DMS153 treated with DMSO at 0.1 percent for 48 hours (cell line): Measurements from ENCODE around the gene NDN.
"Not testable (repeated sequence)": the region's sequence is repeated elsewhere in the genome, so short reads cannot be mapped to it uniquely, and the experiment has no call there.

Experiments
- DNase-seq: peaks from one replicate; lab custom pipeline; 2025; ENCODE audit not compliant: unreplicated experiment; lab: John Stamatoyannopoulos, UW

Gene NDN

GRCh38 chr15:23687143-23687470 lies at the start of gene NDN:
NDN (minus strand) TSS chr15:23687305; CDS start chr15:23687217, 88 bp downstream.
- no peak for DNase-seq

DNA sequence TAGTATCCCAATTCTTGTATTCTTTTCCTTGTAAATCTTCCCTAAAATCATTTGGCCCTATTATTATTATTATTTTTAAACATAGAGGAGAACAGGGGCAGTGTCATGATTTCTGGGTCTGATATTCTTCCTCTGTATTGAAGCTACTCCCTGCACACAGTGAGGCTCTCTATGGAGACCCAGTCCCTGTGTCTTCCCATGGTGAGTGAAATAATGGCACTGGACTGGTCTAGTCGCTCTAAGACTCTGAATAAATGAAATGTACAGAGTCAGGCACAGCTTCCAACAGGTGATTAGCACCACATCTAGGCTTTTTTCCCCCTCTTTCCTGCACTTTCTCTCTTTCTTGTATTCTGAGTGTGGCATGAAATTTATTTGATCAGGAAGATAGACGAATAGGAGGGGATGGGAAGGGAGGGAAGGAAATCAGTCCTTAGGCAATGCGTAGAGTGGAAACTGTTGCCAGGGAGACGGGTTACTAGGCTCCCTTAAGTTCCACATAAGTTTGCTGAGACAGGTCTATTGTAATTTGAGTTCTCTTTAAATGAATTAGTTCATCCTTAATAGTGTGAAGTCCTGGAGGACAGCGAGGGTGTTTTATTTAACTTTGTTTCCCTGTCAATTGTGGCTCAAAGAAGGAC lies 49.0 kb upstream of the NDN start:
- DNase-seq = no peak

DNA sequence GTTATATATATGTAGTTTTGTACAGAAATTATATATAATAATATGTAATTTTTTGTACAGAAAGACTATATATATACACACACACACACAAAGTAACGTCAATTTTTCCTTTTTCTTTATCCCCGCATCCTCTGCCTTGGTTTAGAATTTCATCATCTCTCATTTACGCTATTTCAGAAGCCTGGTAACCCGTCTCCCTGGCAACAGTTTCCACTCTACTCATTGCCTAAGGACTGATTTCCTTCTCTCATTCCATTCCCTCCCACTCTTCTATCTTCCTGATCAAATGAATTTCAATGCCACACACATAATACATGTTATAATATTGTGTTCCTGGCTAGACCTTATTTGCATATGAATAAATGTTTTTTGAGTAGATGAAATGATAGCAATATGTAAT lies 47.8 kb upstream of the NDN start:
- DNase-seq = no peak

GRCh38 chr15:23713874-23714656 lies 27.0 kb upstream of the NDN start:
- DNase-seq = not testable (repeated sequence)

DNA sequence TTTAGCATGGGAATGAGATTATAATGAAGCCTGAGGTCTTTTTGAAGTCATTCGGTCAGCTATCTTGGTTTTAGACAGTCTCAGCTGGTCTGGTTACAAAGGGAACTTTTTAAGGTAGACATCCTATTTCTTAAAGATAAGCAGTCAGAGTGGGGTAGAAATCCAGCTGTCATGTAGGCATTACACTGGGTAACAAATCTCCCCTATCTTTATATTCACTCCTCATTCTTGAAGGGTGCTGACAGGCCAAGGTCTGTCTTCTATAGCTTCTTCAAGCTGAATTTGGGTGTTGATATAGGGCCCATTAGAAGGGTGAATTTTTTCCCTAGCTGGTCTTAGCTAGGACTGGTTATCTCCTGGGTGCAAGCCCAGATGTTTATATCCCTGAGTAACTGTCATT lies 21.2 kb upstream of the NDN start:
- DNase-seq = no peak

DNA sequence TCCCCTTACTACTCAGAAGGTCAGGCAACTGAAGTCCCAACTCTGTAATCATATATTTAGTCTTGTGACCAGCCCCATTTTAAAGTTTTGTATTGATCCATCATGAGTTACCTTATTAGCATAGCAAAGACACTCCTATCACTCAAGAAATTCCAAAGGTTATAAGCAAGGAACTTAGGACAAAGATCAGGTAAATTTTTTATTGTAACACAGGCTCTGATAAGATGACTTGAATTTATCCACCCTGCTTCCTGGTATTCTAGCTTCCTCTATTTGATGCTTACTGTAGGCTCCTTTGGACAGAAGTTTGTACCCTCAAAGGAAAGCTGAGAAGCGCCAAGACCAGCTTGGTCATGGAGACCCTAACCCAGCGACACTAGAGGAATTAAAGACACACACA lies 8.2 kb upstream of the NDN start:
- no peak for DNase-seq

- no peak for DNase-seq
Measured at GRCh38 chr15:23694592-23694991, 7.5 kb upstream of the NDN start.

GRCh38 chr15:23690450-23690852 lies 3.3 kb upstream of the NDN start:
- DNase-seq = no peak

DNA sequence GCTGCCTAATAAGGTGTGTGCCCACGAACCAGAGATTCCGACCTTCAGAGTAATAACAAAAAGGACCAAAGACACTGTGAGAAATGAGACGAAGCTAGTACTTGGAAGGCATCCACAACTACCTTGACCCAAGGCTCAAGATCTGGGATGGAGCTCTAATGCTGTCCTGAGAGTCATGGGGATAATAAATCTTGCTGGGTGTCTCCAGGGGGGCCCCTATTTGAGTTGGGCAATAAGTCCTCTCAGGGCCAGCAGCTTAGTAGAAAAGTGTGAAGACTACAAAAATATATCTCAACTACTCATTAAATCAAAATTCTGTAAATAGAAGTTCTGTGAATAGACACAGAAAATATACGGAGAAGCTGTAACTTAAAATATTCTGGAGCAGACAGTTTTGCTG lies 2.9 kb upstream of the NDN start:
- DNase-seq = no peak

- no peak for DNase-seq
Measured at GRCh38 chr15:23686466-23687142, 501 bp downstream of the NDN start.

DNA sequence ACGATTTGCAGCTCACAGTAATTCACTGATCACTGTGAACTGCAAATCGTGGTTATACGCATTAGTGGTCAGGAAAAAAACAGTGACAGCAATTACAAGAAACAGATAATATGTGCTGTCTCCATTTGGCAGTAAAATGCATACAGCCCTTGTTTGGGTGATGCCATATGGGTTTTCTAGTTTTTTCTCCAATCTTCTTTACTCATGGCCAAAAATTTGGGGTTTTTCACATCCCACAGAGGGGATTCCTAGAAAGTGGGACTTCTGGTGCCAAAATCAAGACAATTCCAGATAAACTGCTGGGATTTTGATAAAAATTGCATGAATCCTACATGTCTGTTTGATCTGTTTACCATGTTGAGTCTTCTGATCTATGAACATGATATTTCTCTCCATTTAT lies 15.6 kb downstream of the NDN start:
- DNase-seq = no peak

DNA sequence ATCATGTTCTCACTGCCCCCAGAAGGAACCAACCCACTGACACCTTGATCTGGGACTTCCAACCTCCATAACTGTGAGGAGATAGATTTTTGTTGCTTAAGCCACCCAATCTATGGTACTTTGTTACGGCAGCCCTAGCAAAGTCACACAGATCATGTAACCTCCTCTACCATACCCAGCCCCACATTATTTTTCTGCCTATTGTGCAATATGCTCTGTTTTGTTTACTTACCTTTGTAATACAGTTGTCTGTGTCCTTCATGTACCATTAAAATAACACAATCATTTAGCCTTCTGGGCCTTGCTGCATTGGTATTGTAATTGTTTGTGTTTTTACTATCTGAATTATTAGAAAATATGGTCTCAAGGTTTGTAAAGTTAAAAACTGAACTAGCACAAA lies 16.1 kb downstream of the NDN start:
- no peak for DNase-seq

- no peak for DNase-seq
Measured at GRCh38 chr15:23663232-23663631, 23.9 kb downstream of the NDN start.

DNA sequence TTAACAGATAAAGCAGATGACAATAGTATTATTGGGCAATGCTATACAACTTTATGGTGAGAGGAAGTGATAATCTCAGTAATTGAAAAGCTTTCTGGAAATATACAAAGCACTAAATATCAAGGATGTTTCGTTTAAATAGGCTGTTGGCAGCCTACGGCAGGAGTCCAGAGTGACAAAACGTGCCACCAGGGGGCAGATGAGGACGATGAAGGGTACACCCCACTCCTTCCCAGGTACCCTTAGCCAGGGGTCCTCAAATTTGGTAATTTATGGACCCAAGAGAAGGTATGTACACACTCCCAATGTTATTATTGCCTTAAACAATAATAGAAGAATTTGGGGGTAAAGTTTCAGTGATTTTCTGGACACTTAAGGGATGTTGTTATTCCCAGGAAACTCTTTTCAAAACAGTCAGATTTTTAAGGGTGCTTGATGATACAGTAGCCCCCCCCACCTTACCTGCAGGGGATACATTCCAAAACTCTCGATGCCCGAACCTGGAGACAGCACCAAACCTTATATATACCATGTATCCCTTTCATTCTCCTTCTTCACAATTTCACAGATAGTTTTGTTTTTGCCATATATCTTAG lies 38.1 kb downstream of the NDN start:
- DNase-seq = no peak

DNA sequence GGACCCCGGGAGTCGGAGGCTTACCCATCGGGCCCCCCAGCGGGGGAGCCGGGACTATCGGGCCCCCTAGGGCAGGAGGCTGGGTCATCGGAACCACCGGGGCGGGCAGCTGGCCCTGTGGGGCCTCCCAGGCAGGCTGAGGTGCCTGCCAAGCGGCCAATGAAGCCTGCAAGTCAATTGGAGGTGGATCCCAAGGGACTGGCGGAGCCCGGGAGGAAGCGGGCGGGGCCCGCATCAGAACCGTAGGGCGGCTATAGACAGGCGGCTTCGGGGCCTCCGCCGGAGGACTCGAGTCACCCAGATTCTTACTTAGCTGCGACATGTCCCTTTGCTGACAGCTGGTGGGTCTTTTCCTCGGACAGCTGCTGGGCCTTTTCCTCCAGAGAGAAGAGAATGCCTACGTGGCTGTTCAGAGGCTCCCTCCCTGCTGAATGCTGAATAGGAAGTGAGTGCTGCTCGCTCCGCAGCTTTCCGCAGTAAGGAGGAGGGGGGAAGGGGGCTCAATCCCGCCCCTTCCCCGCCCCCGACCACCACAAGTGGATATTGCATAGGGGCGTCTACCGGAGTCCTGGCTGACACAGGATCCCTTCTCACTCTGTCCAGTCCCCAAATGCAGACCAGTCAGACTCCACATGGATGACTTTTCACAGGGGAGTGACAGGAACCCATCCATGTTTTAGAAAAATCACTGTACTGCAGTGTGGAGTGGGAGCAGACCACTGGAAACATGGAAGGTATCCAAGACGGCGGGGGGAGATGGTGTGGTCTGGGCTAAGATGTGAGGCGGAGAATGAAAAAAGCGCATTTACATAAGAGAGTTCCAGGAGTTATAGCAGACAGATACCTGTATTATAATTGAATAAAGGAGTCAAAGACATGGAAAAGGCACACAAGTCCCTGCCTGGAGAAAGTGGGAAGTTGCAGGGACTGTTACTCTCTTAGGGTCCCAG lies 39.4 kb downstream of the NDN start, which contains the start of gene MAGEL2:
Gene MAGEL2 (minus strand): TSS at position 447 of the 950 bp plus-strand sequence. CDS start 125 bp downstream, at position 322.
- no peak for DNase-seq

DNA sequence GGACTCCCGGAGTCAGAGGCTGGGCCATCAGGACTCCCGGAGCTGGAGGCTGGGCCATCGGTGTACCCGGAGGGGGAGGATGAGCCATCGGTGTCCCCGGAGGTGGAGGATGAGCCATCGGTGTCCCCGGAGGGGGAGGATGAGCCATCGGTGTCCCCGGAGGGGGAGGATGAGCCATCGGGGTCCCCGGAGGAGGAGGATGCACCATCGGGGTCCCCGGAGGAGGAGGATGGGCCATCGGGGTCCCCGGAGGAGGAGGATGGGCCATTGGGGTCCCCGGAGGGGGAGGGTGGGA lies 40.2 kb downstream of the NDN start:
- no peak for DNase-seq

- no peak for DNase-seq
Measured at GRCh38 chr15:23646165-23647000, 40.7 kb downstream of the NDN start.

DNA sequence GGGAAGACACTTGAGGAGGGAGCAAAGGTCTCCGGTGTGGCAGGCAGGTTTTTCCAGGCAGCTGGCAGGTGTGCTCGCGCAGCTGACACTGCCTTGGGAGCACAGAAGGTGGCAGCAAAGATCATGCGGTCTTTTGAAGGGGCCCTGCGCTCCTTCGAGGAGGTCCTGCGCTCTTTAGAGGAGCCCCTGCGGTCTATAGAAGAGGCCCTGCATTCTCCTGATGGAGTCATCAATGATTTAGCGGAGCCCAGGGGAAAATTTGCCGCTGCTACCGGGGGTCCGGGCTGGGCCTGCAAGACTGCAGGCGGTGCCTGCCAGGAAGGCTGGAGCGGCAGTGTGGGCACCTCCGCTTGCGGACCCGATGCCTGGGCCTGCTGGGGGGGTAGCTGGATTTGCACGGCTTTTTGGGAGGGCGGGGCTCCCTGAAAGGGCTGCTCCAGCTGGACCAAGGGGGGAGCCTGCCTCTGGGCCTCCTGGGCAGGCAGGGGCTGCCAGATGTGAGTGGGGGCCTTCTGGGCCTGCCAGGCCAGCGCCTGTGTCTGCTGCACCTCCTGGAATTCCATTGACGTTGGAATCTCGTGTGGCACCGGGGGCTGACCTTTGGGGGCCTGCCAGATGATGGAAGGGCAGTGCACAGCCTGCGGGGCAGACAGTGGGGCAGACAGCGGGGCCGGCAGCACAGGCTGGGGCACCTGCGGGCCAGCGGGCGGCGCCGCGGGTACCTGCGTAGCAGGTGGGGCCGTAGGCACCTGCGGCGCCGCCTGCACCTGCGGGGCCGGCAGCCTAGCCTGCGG lies 41.5 kb downstream of the NDN start:
- no peak for DNase-seq

DNA sequence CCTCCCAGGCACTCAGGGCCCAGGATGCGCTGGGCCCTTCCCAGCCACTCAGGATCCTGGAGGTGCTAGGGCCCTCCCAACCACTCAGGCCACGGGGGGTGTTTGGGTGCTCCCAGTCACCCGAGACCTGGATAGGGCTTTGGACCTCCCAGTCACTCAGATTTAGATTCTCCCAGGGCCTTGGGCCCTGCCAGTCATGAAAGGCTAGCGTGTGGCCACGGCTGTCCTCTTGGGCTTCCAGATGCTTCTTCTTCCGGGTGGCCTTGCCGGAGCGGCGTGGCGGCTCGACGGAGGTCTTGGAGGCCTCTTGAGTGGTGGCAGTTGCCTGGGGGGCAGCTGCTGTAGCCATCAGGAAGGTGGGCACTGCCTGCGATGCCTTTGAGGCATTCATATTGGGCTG lies 42.3 kb downstream of the NDN start:
- no peak for DNase-seq
